Smooth muscle cell of trachea (primary cell): ENCODE measurements around the gene STOX1. TPM values are rescaled to one million over a fixed set of nuclear protein-coding genes. Genes with fewer than 3 reads are reported as not detected.

ENCODE experiments used
- total RNA-seq: library from RNA; depleted of rRNA; stranded (reverse); fragments of >200 nt; gene quantifications from 2 replicates; pipeline ENCODE4 v1.2.1, GENCODE V29; 2014

STOX1 gene
- total RNA-seq, result 0.17 TPM in 1 of 2 replicates, not detected in the other

GRCh38 chr10:68826764-68827591, at the start of gene STOX1:
Gene STOX1 (plus strand): TSS chr10:68827531. CDS start chr10:68827624, 93 bp downstream.

GRCh38 chr10:68901105-68901927, 74.0 kb downstream of the STOX1 start, which contains the start of gene DDX50:
Gene DDX50 (plus strand): TSS chr10:68901315. CDS start chr10:68901385, 70 bp downstream.

Other genes starting within 250 kb of the STOX1 start
- 28.9 and 32.9 TPM in 2 replicates for gene CCAR1, start 106.3 kb upstream of the STOX1 start, total RNA-seq
- gene DDX50, start 73.8 kb downstream of the STOX1 start, total RNA-seq, result 64.8 and 65.2 TPM in 2 replicates
- gene DDX21, start 128.6 kb downstream of the STOX1 start, total RNA-seq, result 33.0 and 36.7 TPM in 2 replicates
- 29.1 and 35.9 TPM in 2 replicates for gene KIFBP, start 161.3 kb downstream of the STOX1 start, total RNA-seq